Coronary artery (tissue), 2 donors: ENCODE measurements around the gene GPRIN1.

Experiments used
- DNase-seq: peaks from one replicate; pipeline ENCODE4 v3.0.0-alpha.2; 2017; ENCODE audit warnings: low spot score
- H3K27ac ChIP-seq, 2 donors: fragments of 200-600 bp; sonication (generic); one replicate each; pipeline ENCODE4 v1.5.1; 2016 to 2019
- H3K4me3 ChIP-seq: fragments of 200-600 bp; sonication (generic); 2 replicates; pipeline ENCODE4 v1.5.1; 2016; ENCODE audit warnings: mild to moderate bottlenecking, moderate library complexity
- CTCF ChIP-seq: fragments of 200-600 bp; sonication (generic); IDR thresholded peaks from one replicate; pipeline ENCODE4 v1.5.1; 2019; ENCODE audit warnings: antibody characterized with exemption

GPRIN1 gene

DNA sequence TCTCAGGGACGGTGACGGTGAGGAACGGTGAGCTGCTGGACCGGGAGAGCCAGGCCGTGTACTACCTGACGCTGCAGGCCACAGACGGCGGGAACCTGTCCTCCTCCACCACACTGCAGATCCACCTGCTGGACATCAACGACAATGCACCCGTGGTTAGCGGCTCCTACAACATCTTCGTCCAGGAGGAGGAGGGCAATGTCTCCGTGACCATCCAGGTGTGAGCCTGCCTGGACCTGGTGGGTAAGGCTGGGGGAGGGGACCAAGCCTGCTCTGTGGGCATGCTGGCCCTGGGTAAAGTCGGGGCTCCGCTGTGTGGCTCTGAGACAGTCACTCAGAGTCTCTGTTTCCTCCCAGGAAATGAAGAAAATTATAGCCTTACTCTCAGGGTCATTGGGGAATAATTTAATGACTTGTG lies 31.6 kb downstream of the GPRIN1 start:
- no peak for DNase-seq

GRCh38 chr5:176577312-176578176 lies 32.4 kb downstream of the GPRIN1 start:
- no peak for DNase-seq
- Histone ChIP-seq H3K4me3 (no peak overlapping the region), H3K27ac (no peak overlapping the region)
- no peak for TF ChIP-seq CTCF

More for the DNA sequence above, 31.6 kb downstream of the GPRIN1 start:
- no peak for TF ChIP-seq CTCF
- Histone ChIP-seq H3K4me3 (no peak overlapping the region), H3K27ac (no peak overlapping the region)

- no peak for DNase-seq
- Histone ChIP-seq H3K4me3 (no peak overlapping the region), H3K27ac (no peak overlapping the region)
- TF ChIP-seq CTCF: no peak
Observed at GRCh38 chr5:176575488-176576422, 34.2 kb downstream of the GPRIN1 start.

- no peak for DNase-seq
- no peak for TF ChIP-seq CTCF
- no peak overlapping the region for H3K27ac ChIP-seq
- H3K4me3 ChIP-seq: no peak overlapping the region
Observed at GRCh38 chr5:176575066-176575465, 34.9 kb downstream of the GPRIN1 start.

GRCh38 chr5:176574297-176574591 lies 35.7 kb downstream of the GPRIN1 start:
- no peak for TF ChIP-seq CTCF
- DNase-seq: no peak
- no peak overlapping the region for H3K4me3 ChIP-seq
- no peak overlapping the region for H3K27ac ChIP-seq

DNA sequence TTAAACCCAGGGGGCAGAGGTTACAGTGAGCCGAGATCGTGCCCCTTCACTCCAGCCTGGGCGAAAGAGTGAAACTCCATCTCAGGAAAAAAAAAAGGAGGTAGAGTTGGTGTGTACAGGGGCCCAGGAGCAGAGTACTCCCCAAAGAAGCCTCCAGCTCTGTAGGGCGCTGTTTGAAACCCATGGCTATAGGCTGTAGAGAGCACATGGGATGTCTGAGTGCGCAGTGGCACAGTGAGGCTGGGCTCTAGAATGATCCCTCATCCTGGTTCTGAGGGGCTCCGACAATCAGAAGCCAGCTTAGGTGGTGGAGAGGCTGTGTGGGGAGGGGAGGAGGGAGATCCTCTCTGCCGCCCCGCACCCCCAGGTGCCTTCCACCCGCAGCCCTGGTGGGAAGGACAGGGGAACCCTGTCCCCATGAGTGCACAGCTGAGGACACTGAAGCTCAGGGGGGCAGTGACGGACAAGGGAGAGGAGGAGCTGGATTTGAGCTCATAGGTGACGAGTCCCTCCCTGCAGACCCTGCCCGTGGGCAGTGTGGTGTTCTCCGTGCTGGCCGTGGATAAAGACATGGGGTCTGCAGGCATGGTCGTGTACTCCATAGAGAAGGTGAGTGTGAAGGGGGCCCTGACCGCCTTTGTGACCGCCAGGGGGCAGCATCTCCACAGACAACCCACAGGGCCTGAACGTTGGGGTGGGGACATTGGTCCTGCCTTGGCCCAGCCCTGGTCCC lies 36.2 kb downstream of the GPRIN1 start:
- Histone ChIP-seq H3K27ac (no peak overlapping the region), H3K4me3 (no peak overlapping the region)
- TF ChIP-seq CTCF: peak; percentile 72
- DNase-seq: no peak
